ENCODE measurements around the gene SYT11. TPM values are rescaled to one million over a fixed set of nuclear protein-coding genes. Genes with fewer than 3 reads are reported as not detected.

The SYT11 gene
- polyA plus RNA-seq, 3 donors, result 5.1 to 11.0 (median 9.6) TPM

DNA sequence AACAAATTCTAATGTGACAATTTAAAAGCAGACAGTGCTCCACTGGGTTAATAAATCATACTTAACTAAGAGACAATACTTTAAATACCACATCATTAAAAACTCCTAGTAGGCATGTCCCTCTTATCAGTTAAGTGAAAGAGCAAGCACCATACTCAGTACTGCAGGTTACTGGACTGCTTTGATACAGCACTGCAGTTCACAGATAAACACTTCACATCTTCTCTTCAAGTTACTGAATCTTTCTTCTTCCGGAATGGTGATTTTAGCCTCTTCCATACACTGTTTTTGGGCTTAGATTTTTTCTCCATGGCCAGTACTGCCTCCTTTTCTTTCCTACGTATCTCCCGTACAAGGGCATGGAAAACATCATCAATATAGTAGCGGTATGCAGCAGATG is 40.8 kb downstream of the SYT11 start:
- H3K9me3 Mint-ChIP-seq, result no peaks in the 10 kb centered on the region
- Histone ChIP-seq H3K4me3 (replicated peaks in 1 of 3; ENCODE audit: low read depth in 2 of 3, low read length in 3 of 3) (no peak overlapping the region), H3K4me1 (ENCODE audit: control insufficient read depth in 1 of 2, insufficient read depth in 2 of 2, low read length in 2 of 2) (no peaks in the 10 kb centered on the region), H4K20me1 (ENCODE audit: insufficient read depth, low read length) (peaks cover 71% of the 10 kb centered on the region), H3K27me3 (ENCODE audit: control insufficient read depth in 2 of 2, insufficient read depth in 2 of 2, low read length in 2 of 2) (no peaks in the 10 kb centered on the region), H3K9ac (ENCODE audit: insufficient read depth, low read length, poor library complexity, severe bottlenecking) (no peak overlapping the region), H3K27ac (ENCODE audit: low read depth in 1 of 2, low read length in 2 of 2) (no peak overlapping the region), H3K36me3 (replicated peaks in 1 of 2; ENCODE audit: control insufficient read depth in 1 of 2, insufficient read depth in 2 of 2, low read length in 2 of 2) (peaks cover 78 to 88% of the 10 kb centered on the region in 2 donors), H3K9me3 (replicated peaks in 1 of 2; ENCODE audit: control insufficient read depth in 1 of 2, insufficient read depth in 1 of 2, low read length in 2 of 2) (no peaks in the 10 kb centered on the region), H3K4me2 (replicated peaks; ENCODE audit: extremely low read depth, low read length, poor library complexity, severe bottlenecking) (no peak overlapping the region), H3K79me2 (ENCODE audit: insufficient read depth, low read length) (peaks cover 13% of the 10 kb centered on the region), H2AFZ (ENCODE audit: insufficient read depth, low read depth, low read length, poor library complexity, severe bottlenecking) (no peak overlapping the region)
- intact Hi-C loops (cut with micrococcal nuclease), result no loop called here
- no peaks in the 10 kb centered on the region for H3K4me1 Mint-ChIP-seq
- no peaks in the 10 kb centered on the region for H3K27me3 Mint-ChIP-seq (ENCODE audit: low read depth in 3 of 3)
- H3K36me3 Mint-ChIP-seq, result peaks cover 70 to 90% of the 10 kb centered on the region in 2 donors
- no peak overlapping the region for H3K27ac Mint-ChIP-seq
- TF ChIP-seq, protein P1, sequence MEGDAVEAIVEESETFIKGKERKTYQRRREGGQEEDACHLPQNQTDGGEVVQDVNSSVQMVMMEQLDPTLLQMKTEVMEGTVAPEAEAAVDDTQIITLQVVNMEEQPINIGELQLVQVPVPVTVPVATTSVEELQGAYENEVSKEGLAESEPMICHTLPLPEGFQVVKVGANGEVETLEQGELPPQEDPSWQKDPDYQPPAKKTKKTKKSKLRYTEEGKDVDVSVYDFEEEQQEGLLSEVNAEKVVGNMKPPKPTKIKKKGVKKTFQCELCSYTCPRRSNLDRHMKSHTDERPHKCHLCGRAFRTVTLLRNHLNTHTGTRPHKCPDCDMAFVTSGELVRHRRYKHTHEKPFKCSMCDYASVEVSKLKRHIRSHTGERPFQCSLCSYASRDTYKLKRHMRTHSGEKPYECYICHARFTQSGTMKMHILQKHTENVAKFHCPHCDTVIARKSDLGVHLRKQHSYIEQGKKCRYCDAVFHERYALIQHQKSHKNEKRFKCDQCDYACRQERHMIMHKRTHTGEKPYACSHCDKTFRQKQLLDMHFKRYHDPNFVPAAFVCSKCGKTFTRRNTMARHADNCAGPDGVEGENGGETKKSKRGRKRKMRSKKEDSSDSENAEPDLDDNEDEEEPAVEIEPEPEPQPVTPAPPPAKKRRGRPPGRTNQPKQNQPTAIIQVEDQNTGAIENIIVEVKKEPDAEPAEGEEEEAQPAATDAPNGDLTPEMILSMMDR (IDR thresholded peaks at IDR 0.05), result no peak
- DNase-seq, result no peak
- H3K4me3 Mint-ChIP-seq, result no peak overlapping the region
- WGBS (ENCODE audit: insufficient coverage), result 100% methylated on average over 4 of the region's 4 CpGs

DNA sequence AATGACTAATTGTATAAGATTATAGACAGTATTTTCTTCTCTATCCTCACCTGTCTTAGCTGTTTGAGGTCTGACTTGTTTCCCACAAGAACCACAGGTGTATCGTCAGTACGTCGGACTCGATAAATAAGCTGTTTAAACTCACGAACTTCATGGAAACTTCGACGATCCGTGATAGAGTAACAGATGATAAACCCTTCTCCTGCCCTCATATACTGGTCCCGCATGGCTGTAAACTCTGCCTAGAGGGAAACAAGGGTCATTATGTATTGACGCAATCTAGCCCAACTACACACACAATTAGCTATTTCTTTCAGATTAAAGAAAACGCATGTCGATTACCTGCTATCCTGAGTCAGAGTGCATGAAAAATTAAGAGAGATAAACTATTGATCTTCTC is 44.9 kb downstream of the SYT11 start:
- Histone ChIP-seq H3K27me3 (ENCODE audit: control insufficient read depth in 2 of 2, insufficient read depth in 2 of 2, low read length in 2 of 2) (no peaks in the 10 kb centered on the region), H3K9ac (ENCODE audit: insufficient read depth, low read length, poor library complexity, severe bottlenecking) (no peak overlapping the region), H2AFZ (ENCODE audit: insufficient read depth, low read depth, low read length, poor library complexity, severe bottlenecking) (no peak overlapping the region), H3K79me2 (ENCODE audit: insufficient read depth, low read length) (peaks cover 41% of the 10 kb centered on the region), H3K9me3 (replicated peaks in 1 of 2; ENCODE audit: control insufficient read depth in 1 of 2, insufficient read depth in 1 of 2, low read length in 2 of 2) (no peaks in the 10 kb centered on the region), H3K4me1 (ENCODE audit: control insufficient read depth in 1 of 2, insufficient read depth in 2 of 2, low read length in 2 of 2) (peaks cover 2 to 3% of the 10 kb centered on the region in 2 donors), H3K4me3 (replicated peaks in 1 of 3; ENCODE audit: low read depth in 2 of 3, low read length in 3 of 3) (no peak overlapping the region), H3K27ac (ENCODE audit: low read depth in 1 of 2, low read length in 2 of 2) (no peak overlapping the region), H4K20me1 (ENCODE audit: insufficient read depth, low read length) (peaks cover 81% of the 10 kb centered on the region), H3K36me3 (replicated peaks in 1 of 2; ENCODE audit: control insufficient read depth in 1 of 2, insufficient read depth in 2 of 2, low read length in 2 of 2) (peaks cover 80 to 96% of the 10 kb centered on the region in 2 donors), H3K4me2 (replicated peaks; ENCODE audit: extremely low read depth, low read length, poor library complexity, severe bottlenecking) (no peak overlapping the region)
- H3K9me3 Mint-ChIP-seq, result no peaks in the 10 kb centered on the region
- H3K27ac Mint-ChIP-seq, result no peak overlapping the region
- no peaks in the 10 kb centered on the region for H3K4me1 Mint-ChIP-seq
- 100% methylated on average over 8 of the region's 12 CpGs for WGBS (ENCODE audit: insufficient coverage)
- DNase-seq, result no peak
- H3K4me3 Mint-ChIP-seq, result no peak overlapping the region
- TF ChIP-seq, protein P1 (IDR thresholded peaks at IDR 0.05), result no peak
- peaks cover 67 to 96% of the 10 kb centered on the region in 2 donors for H3K36me3 Mint-ChIP-seq
- H3K27me3 Mint-ChIP-seq (ENCODE audit: low read depth in 3 of 3), result no peaks in the 10 kb centered on the region
- intact Hi-C loops (cut with micrococcal nuclease), result no loop called here
